HG03520 (cell line): Measurements from ENCODE around the gene APPBP2.
"Not testable (repeated sequence)": the region's sequence is repeated elsewhere in the genome, so short reads cannot be mapped to it uniquely, and the experiment has no call there.

Experiments
- ATAC-seq: cut with Tn5 transposase; IDR thresholded peaks from one replicate; pipeline ENCODE4 v1.9.1; 2021; ENCODE audit warnings: mild to moderate bottlenecking, moderate library complexity; ENCODE audit not compliant: unreplicated experiment

The APPBP2 gene

GRCh38 chr17:60534613-60535157, 8.6 kb upstream of the APPBP2 start:
- ATAC-seq, result no peak

GRCh38 chr17:60534010-60534555, 8.0 kb upstream of the APPBP2 start:
- ATAC-seq, result no peak

- no peak for ATAC-seq
Observed at GRCh38 chr17:60529806-60530205, 3.8 kb upstream of the APPBP2 start.

- ATAC-seq, result no peak
Observed at GRCh38 chr17:60528828-60529227, 2.8 kb upstream of the APPBP2 start.

GRCh38 chr17:60527701-60528100, 1.7 kb upstream of the APPBP2 start:
- ATAC-seq, result no peak

GRCh38 chr17:60526726-60527125, 684 bp upstream of the APPBP2 start:
- no peak for ATAC-seq

- no peak for ATAC-seq
Observed at GRCh38 chr17:60525328-60525684, 736 bp downstream of the APPBP2 start.

- ATAC-seq, result no peak
Observed at GRCh38 chr17:60524463-60525327, 1.3 kb downstream of the APPBP2 start.

GRCh38 chr17:60523822-60524221, 2.2 kb downstream of the APPBP2 start:
- ATAC-seq, result no peak

- ATAC-seq, result no peak
Observed at GRCh38 chr17:60522889-60523626, 3.0 kb downstream of the APPBP2 start.

GRCh38 chr17:60519795-60520194, 6.2 kb downstream of the APPBP2 start:
- ATAC-seq, result no peak

GRCh38 chr17:60515683-60516082, 10.4 kb downstream of the APPBP2 start:
- not testable (repeated sequence) for ATAC-seq

GRCh38 chr17:60515199-60515598, 10.8 kb downstream of the APPBP2 start:
- not testable (repeated sequence) for ATAC-seq

- no peak for ATAC-seq
Observed at GRCh38 chr17:60514500-60514899, 11.5 kb downstream of the APPBP2 start.

GRCh38 chr17:60514053-60514452, 12.0 kb downstream of the APPBP2 start:
- ATAC-seq, result no peak

- no peak for ATAC-seq
Observed at GRCh38 chr17:60513014-60513413, 13.0 kb downstream of the APPBP2 start.

- no peak for ATAC-seq
Observed at GRCh38 chr17:60510723-60511122, 15.3 kb downstream of the APPBP2 start.

- no peak for ATAC-seq
Observed at GRCh38 chr17:60510031-60510430, 16.0 kb downstream of the APPBP2 start.

- no peak for ATAC-seq
Observed at GRCh38 chr17:60508384-60508980, 17.6 kb downstream of the APPBP2 start.

- ATAC-seq, result no peak
Observed at GRCh38 chr17:60506312-60506711, 19.7 kb downstream of the APPBP2 start.

- no peak for ATAC-seq
Observed at GRCh38 chr17:60502145-60502544, 23.9 kb downstream of the APPBP2 start.
